ENCODE measurements around the gene HHLA2.

Gene HHLA2

GRCh38 chr3:108324177-108324576, 27.8 kb downstream of the HHLA2 start:
- Histone ChIP-seq H3K27me3 (ENCODE audit: low read depth, low read length) (no peaks in the 10 kb centered on the region), H3K9me3 (ENCODE audit: control insufficient read depth in 1 of 2, low read length in 2 of 2) (no peaks in the 10 kb centered on the region), H3K36me3 (ENCODE audit: control insufficient read depth in 1 of 2, insufficient read depth in 2 of 2, low read length in 2 of 2) (no peaks in the 10 kb centered on the region), H3K4me3 (ENCODE audit: low read depth in 1 of 2, low read length in 2 of 2) (no peak overlapping the region), H3K27ac (ENCODE audit: low read length) (no peak overlapping the region), H3K4me1 (ENCODE audit: control insufficient read depth in 1 of 2, insufficient read depth in 2 of 2, low read length in 2 of 2) (no peaks in the 10 kb centered on the region)

GRCh38 chr3:108327168-108327567, 30.8 kb downstream of the HHLA2 start:
- Histone ChIP-seq H3K36me3 (ENCODE audit: control insufficient read depth in 1 of 2, insufficient read depth in 2 of 2, low read length in 2 of 2) (no peaks in the 10 kb centered on the region), H3K4me3 (ENCODE audit: low read depth in 1 of 2, low read length in 2 of 2) (no peak overlapping the region), H3K27me3 (ENCODE audit: low read depth, low read length) (no peaks in the 10 kb centered on the region), H3K27ac (ENCODE audit: low read length) (no peak overlapping the region), H3K9me3 (ENCODE audit: control insufficient read depth in 1 of 2, low read length in 2 of 2) (no peaks in the 10 kb centered on the region), H3K4me1 (ENCODE audit: control insufficient read depth in 1 of 2, insufficient read depth in 2 of 2, low read length in 2 of 2) (no peaks in the 10 kb centered on the region)

GRCh38 chr3:108328821-108329486, 32.6 kb downstream of the HHLA2 start:
- Histone ChIP-seq H3K27ac (ENCODE audit: low read length) (no peak overlapping the region), H3K27me3 (ENCODE audit: low read depth, low read length) (no peaks in the 10 kb centered on the region), H3K4me3 (ENCODE audit: low read depth in 1 of 2, low read length in 2 of 2) (no peak overlapping the region)

GRCh38 chr3:108329508-108329907, 33.2 kb downstream of the HHLA2 start:
- no peak overlapping the region for H3K4me3 ChIP-seq (ENCODE audit: low read depth in 1 of 2, low read length in 2 of 2)
- H3K27me3 ChIP-seq (ENCODE audit: low read depth, low read length), result no peaks in the 10 kb centered on the region
- H3K36me3 ChIP-seq (ENCODE audit: control insufficient read depth in 1 of 2, insufficient read depth in 2 of 2, low read length in 2 of 2), result no peaks in the 10 kb centered on the region
- H3K27ac ChIP-seq (ENCODE audit: low read length), result no peak overlapping the region
- no peaks in the 10 kb centered on the region for H3K9me3 ChIP-seq (ENCODE audit: control insufficient read depth in 1 of 2, low read length in 2 of 2)
- H3K4me1 ChIP-seq (ENCODE audit: control insufficient read depth in 1 of 2, insufficient read depth in 2 of 2, low read length in 2 of 2), result no peaks in the 10 kb centered on the region

More at GRCh38 chr3:108328821-108329486, 32.6 kb downstream of the HHLA2 start:
- Histone ChIP-seq H3K9me3 (ENCODE audit: control insufficient read depth in 1 of 2, low read length in 2 of 2) (no peaks in the 10 kb centered on the region), H3K4me1 (ENCODE audit: control insufficient read depth in 1 of 2, insufficient read depth in 2 of 2, low read length in 2 of 2) (no peaks in the 10 kb centered on the region), H3K36me3 (ENCODE audit: control insufficient read depth in 1 of 2, insufficient read depth in 2 of 2, low read length in 2 of 2) (no peaks in the 10 kb centered on the region)

- no peaks in the 10 kb centered on the region for H3K4me1 ChIP-seq (ENCODE audit: control insufficient read depth in 1 of 2, insufficient read depth in 2 of 2, low read length in 2 of 2)
- no peak overlapping the region for H3K4me3 ChIP-seq (ENCODE audit: low read depth in 1 of 2, low read length in 2 of 2)
- no peak overlapping the region for H3K27ac ChIP-seq (ENCODE audit: low read length)
- H3K9me3 ChIP-seq (ENCODE audit: control insufficient read depth in 1 of 2, low read length in 2 of 2), result no peaks in the 10 kb centered on the region
- no peaks in the 10 kb centered on the region for H3K27me3 ChIP-seq (ENCODE audit: low read depth, low read length)
- no peaks in the 10 kb centered on the region for H3K36me3 ChIP-seq (ENCODE audit: control insufficient read depth in 1 of 2, insufficient read depth in 2 of 2, low read length in 2 of 2)
These were observed 33.6 kb downstream of the HHLA2 start for GRCh38 chr3:108329947-108330346.

- Histone ChIP-seq H3K36me3 (ENCODE audit: control insufficient read depth in 1 of 2, insufficient read depth in 2 of 2, low read length in 2 of 2) (no peaks in the 10 kb centered on the region), H3K27me3 (ENCODE audit: low read depth, low read length) (no peaks in the 10 kb centered on the region), H3K4me1 (ENCODE audit: control insufficient read depth in 1 of 2, insufficient read depth in 2 of 2, low read length in 2 of 2) (no peaks in the 10 kb centered on the region), H3K4me3 (ENCODE audit: low read depth in 1 of 2, low read length in 2 of 2) (no peak overlapping the region), H3K9me3 (ENCODE audit: control insufficient read depth in 1 of 2, low read length in 2 of 2) (no peaks in the 10 kb centered on the region), H3K27ac (ENCODE audit: low read length) (no peak overlapping the region)
These were observed 35.4 kb downstream of the HHLA2 start for GRCh38 chr3:108331792-108332191.

GRCh38 chr3:108333961-108334360, 37.6 kb downstream of the HHLA2 start:
- Histone ChIP-seq H3K9me3 (ENCODE audit: control insufficient read depth in 1 of 2, low read length in 2 of 2) (no peaks in the 10 kb centered on the region), H3K27ac (ENCODE audit: low read length) (no peak overlapping the region)

GRCh38 chr3:108334701-108335100, 38.4 kb downstream of the HHLA2 start:
- no peaks in the 10 kb centered on the region for H3K36me3 ChIP-seq (ENCODE audit: control insufficient read depth in 1 of 2, insufficient read depth in 2 of 2, low read length in 2 of 2)
- H3K27ac ChIP-seq (ENCODE audit: low read length), result no peak overlapping the region
- no peaks in the 10 kb centered on the region for H3K4me1 ChIP-seq (ENCODE audit: control insufficient read depth in 1 of 2, insufficient read depth in 2 of 2, low read length in 2 of 2)
- no peaks in the 10 kb centered on the region for H3K27me3 ChIP-seq (ENCODE audit: low read depth, low read length)
- no peaks in the 10 kb centered on the region for H3K9me3 ChIP-seq (ENCODE audit: control insufficient read depth in 1 of 2, low read length in 2 of 2)
- no peak overlapping the region for H3K4me3 ChIP-seq (ENCODE audit: low read depth in 1 of 2, low read length in 2 of 2)

More at GRCh38 chr3:108333961-108334360, 37.6 kb downstream of the HHLA2 start:
- Histone ChIP-seq H3K27me3 (ENCODE audit: low read depth, low read length) (no peaks in the 10 kb centered on the region), H3K4me1 (ENCODE audit: control insufficient read depth in 1 of 2, insufficient read depth in 2 of 2, low read length in 2 of 2) (no peaks in the 10 kb centered on the region), H3K4me3 (ENCODE audit: low read depth in 1 of 2, low read length in 2 of 2) (no peak overlapping the region), H3K36me3 (ENCODE audit: control insufficient read depth in 1 of 2, insufficient read depth in 2 of 2, low read length in 2 of 2) (no peaks in the 10 kb centered on the region)

- Histone ChIP-seq H3K4me3 (ENCODE audit: low read depth in 1 of 2, low read length in 2 of 2) (no peak overlapping the region), H3K9me3 (ENCODE audit: control insufficient read depth in 1 of 2, low read length in 2 of 2) (no peaks in the 10 kb centered on the region), H3K4me1 (ENCODE audit: control insufficient read depth in 1 of 2, insufficient read depth in 2 of 2, low read length in 2 of 2) (no peaks in the 10 kb centered on the region), H3K27me3 (ENCODE audit: low read depth, low read length) (no peaks in the 10 kb centered on the region), H3K36me3 (ENCODE audit: control insufficient read depth in 1 of 2, insufficient read depth in 2 of 2, low read length in 2 of 2) (no peaks in the 10 kb centered on the region), H3K27ac (ENCODE audit: low read length) (no peak overlapping the region)
These were observed 42.7 kb downstream of the HHLA2 start for GRCh38 chr3:108338901-108339545.

- Histone ChIP-seq H3K9me3 (ENCODE audit: control insufficient read depth in 1 of 2, low read length in 2 of 2) (no peaks in the 10 kb centered on the region), H3K27me3 (ENCODE audit: low read depth, low read length) (no peaks in the 10 kb centered on the region), H3K36me3 (ENCODE audit: control insufficient read depth in 1 of 2, insufficient read depth in 2 of 2, low read length in 2 of 2) (no peaks in the 10 kb centered on the region), H3K4me1 (ENCODE audit: control insufficient read depth in 1 of 2, insufficient read depth in 2 of 2, low read length in 2 of 2) (no peaks in the 10 kb centered on the region), H3K4me3 (ENCODE audit: low read depth in 1 of 2, low read length in 2 of 2) (no peak overlapping the region), H3K27ac (ENCODE audit: low read length) (no peak overlapping the region)
These were observed 45.6 kb downstream of the HHLA2 start for GRCh38 chr3:108341911-108342310.

GRCh38 chr3:108342837-108343486, 46.6 kb downstream of the HHLA2 start:
- Histone ChIP-seq H3K4me3 (ENCODE audit: low read depth in 1 of 2, low read length in 2 of 2) (no peak overlapping the region), H3K27me3 (ENCODE audit: low read depth, low read length) (no peaks in the 10 kb centered on the region), H3K27ac (ENCODE audit: low read length) (no peak overlapping the region), H3K4me1 (ENCODE audit: control insufficient read depth in 1 of 2, insufficient read depth in 2 of 2, low read length in 2 of 2) (no peaks in the 10 kb centered on the region), H3K36me3 (ENCODE audit: control insufficient read depth in 1 of 2, insufficient read depth in 2 of 2, low read length in 2 of 2) (no peaks in the 10 kb centered on the region), H3K9me3 (ENCODE audit: control insufficient read depth in 1 of 2, low read length in 2 of 2) (no peaks in the 10 kb centered on the region)
